G401.6 (cell line): ENCODE measurements around the gene GPBP1L1.
"Not testable (repeated sequence)": the region's sequence is repeated elsewhere in the genome, so short reads cannot be mapped to it uniquely, and the experiment has no call there.

Experiments used
- FAIRE-seq: peaks from 2 replicates; lab custom pipeline; 2012; peaks lifted over from hg19 to GRCh38; lab: Jason Lieb, UNC

GPBP1L1 gene

GRCh38 chr1:45635211-45635610, 51.1 kb downstream of the GPBP1L1 start:
- no peak for FAIRE-seq

- FAIRE-seq: no peak
Measured at GRCh38 chr1:45630429-45630828, 55.9 kb downstream of the GPBP1L1 start.

- FAIRE-seq: no peak
Measured at GRCh38 chr1:45629035-45629434, 57.3 kb downstream of the GPBP1L1 start.

GRCh38 chr1:45623972-45624371, 62.4 kb downstream of the GPBP1L1 start, which contains the start of gene CCDC17:
CCDC17 (minus strand) TSS chr1:45624054; CDS start chr1:45623909, 145 bp downstream.
- no peak for FAIRE-seq

GRCh38 chr1:45622524-45623394, 63.6 kb downstream of the GPBP1L1 start:
- FAIRE-seq: no peak

GRCh38 chr1:45621895-45622523, 64.3 kb downstream of the GPBP1L1 start:
- FAIRE-seq: no peak

GRCh38 chr1:45621501-45621836, 64.9 kb downstream of the GPBP1L1 start:
- FAIRE-seq: no peak

GRCh38 chr1:45620588-45621500, 65.5 kb downstream of the GPBP1L1 start:
- FAIRE-seq: no peak

- no peak for FAIRE-seq
Measured at GRCh38 chr1:45619149-45619921, 67.0 kb downstream of the GPBP1L1 start.

GRCh38 chr1:45617618-45618017, 68.7 kb downstream of the GPBP1L1 start:
- no peak for FAIRE-seq

GRCh38 chr1:45615885-45616284, 70.4 kb downstream of the GPBP1L1 start:
- no peak for FAIRE-seq

GRCh38 chr1:45612941-45613579, 73.3 kb downstream of the GPBP1L1 start:
- FAIRE-seq: no peak

GRCh38 chr1:45610589-45611226, 75.6 kb downstream of the GPBP1L1 start:
- no peak for FAIRE-seq

- FAIRE-seq: no peak
Measured at GRCh38 chr1:45608175-45609156, 77.9 kb downstream of the GPBP1L1 start.

- no peak for FAIRE-seq
Measured at GRCh38 chr1:45607404-45608074, 78.8 kb downstream of the GPBP1L1 start.

GRCh38 chr1:45604239-45604638, 82.1 kb downstream of the GPBP1L1 start:
- FAIRE-seq: no peak

GRCh38 chr1:45596765-45597164, 89.6 kb downstream of the GPBP1L1 start:
- not testable (repeated sequence) for FAIRE-seq

- no peak for FAIRE-seq
Measured at GRCh38 chr1:45594412-45594811, 91.9 kb downstream of the GPBP1L1 start.

GRCh38 chr1:45589861-45590260, 96.5 kb downstream of the GPBP1L1 start:
- no peak for FAIRE-seq
